Karpas-422 (cell line): ENCODE measurements around the gene PIK3R1. TPM values are rescaled to one million over a fixed set of nuclear protein-coding genes. Genes with fewer than 3 reads are reported as not detected.

Experiments
- DNase-seq: peaks from one replicate; pipeline ENCODE4 v3.0.0-alpha.2; 2015
- H2AFZ ChIP-seq: fragments of 200-600 bp; sonication (generic); 2 replicates; pipeline ENCODE4 v1.6.1; 2014; ENCODE audit warnings: antibody characterized with exemption, low read length, mixed read lengths
- H3K27ac ChIP-seq: fragments of 200-600 bp; sonication (generic); 2 replicates; pipeline ENCODE4 v1.5.1; 2014; ENCODE audit warnings: mild to moderate bottlenecking, low read length, moderate library complexity
- H3K27me3 ChIP-seq: fragments of 200-600 bp; sonication (generic); 2 replicates; pipeline ENCODE4 v1.6.1; 2014; ENCODE audit warnings: low read length, mixed read lengths
- H3K36me3 ChIP-seq: fragments of 200-600 bp; sonication (generic); 2 replicates; pipeline ENCODE4 v1.6.1; 2014; ENCODE audit warnings: low read length, mixed read lengths; ENCODE audit not compliant: insufficient read depth
- H3K4me1 ChIP-seq: fragments of 200-600 bp; sonication (generic); 2 replicates; pipeline ENCODE4 v1.6.1; 2014; ENCODE audit warnings: mild to moderate bottlenecking, low read length, mixed read lengths
- H3K4me2 ChIP-seq: fragments of 200-600 bp; sonication (generic); 2 replicates; pipeline ENCODE4 v1.6.1; 2014; ENCODE audit warnings: low read length, low read depth, mild to moderate bottlenecking; ENCODE audit not compliant: poor library complexity, severe bottlenecking
- H3K4me3 ChIP-seq: fragments of 200-600 bp; sonication (generic); 2 replicates; pipeline ENCODE4 v1.5.1; 2014; ENCODE audit warnings: mild to moderate bottlenecking, antibody characterized with exemption, low read length, mixed read lengths
- H3K79me2 ChIP-seq: fragments of 200-600 bp; sonication (generic); 2 replicates; pipeline ENCODE4 v1.6.1; 2014; ENCODE audit warnings: mild to moderate bottlenecking, low read length, mixed read lengths
- H3K9ac ChIP-seq: fragments of 200-600 bp; sonication (generic); 2 replicates; pipeline ENCODE4 v1.6.0; 2014; ENCODE audit warnings: low read length
- H3K9me2 ChIP-seq: fragments of 200-600 bp; sonication (generic), shearing (Covaris generic); replicated peaks from 2 replicates; pipeline ENCODE4 v1.6.0; 2014; ENCODE audit warnings: mild to moderate bottlenecking, low read length, moderate library complexity; ENCODE audit not compliant: insufficient read depth
- H3K9me3 ChIP-seq: fragments of 300-700, 200-600 bp; sonication (generic); 2 replicates; pipeline ENCODE4 v1.6.1; 2014; ENCODE audit warnings: low read length, mixed read lengths
- H4K20me1 ChIP-seq: fragments of 200-600 bp; sonication (generic); 2 replicates; pipeline ENCODE4 v1.6.1; 2014; ENCODE audit warnings: mild to moderate bottlenecking, antibody characterized with exemption, low read length, low read depth; ENCODE audit not compliant: insufficient read depth
- total RNA-seq: library from RNA; depleted of rRNA; stranded (reverse); fragments of >200 nt; shearing (Covaris generic); gene quantifications from 2 replicates; pipeline ENCODE4 v1.2.3, GENCODE V29; 2014; ENCODE audit warnings: low replicate concordance

PIK3R1 gene
- total RNA-seq, 1 experiment from 2014 or later, result 24.0 TPM

DNA sequence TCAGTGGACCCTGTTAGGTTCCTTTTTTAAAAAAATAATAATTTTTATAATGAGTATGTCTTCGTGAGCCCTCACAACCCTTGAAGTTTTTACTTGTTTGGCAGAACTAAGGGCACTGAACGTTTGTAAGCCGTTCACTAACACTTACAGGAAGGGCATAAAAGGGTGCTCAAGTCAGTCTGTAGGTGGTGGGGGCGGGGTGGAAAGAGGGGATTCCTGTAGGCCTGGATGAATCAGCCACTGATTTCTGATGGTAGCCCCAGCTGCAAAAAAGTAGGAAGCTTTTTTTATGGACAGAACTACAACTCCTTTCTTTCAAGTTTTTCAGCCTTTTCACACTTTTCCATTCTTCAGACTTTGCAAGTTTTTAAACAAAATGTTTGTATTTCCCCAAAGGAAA, 35.8 kb downstream of the PIK3R1 start:
- H3K4me1 ChIP-seq, result no peaks in the 10 kb centered on the region
- no peak overlapping the region for H3K9ac ChIP-seq
- H3K9me3 ChIP-seq, result no peaks in the 10 kb centered on the region
- H4K20me1 ChIP-seq, result peaks cover 9% of the 10 kb centered on the region; the same call in 1 of the 2 replicates
- H3K27ac ChIP-seq, result no peak overlapping the region
- H3K9me2 ChIP-seq, result no peaks in the 10 kb centered on the region
- H3K79me2 ChIP-seq, result peaks cover 87% of the 10 kb centered on the region
- H3K36me3 ChIP-seq, result no peaks in the 10 kb centered on the region
- no peak overlapping the region for H3K4me2 ChIP-seq
- DNase-seq, result no peak
- H2AFZ ChIP-seq, result no peak overlapping the region
- H3K27me3 ChIP-seq, result no peaks in the 10 kb centered on the region
- no peak overlapping the region for H3K4me3 ChIP-seq

DNA sequence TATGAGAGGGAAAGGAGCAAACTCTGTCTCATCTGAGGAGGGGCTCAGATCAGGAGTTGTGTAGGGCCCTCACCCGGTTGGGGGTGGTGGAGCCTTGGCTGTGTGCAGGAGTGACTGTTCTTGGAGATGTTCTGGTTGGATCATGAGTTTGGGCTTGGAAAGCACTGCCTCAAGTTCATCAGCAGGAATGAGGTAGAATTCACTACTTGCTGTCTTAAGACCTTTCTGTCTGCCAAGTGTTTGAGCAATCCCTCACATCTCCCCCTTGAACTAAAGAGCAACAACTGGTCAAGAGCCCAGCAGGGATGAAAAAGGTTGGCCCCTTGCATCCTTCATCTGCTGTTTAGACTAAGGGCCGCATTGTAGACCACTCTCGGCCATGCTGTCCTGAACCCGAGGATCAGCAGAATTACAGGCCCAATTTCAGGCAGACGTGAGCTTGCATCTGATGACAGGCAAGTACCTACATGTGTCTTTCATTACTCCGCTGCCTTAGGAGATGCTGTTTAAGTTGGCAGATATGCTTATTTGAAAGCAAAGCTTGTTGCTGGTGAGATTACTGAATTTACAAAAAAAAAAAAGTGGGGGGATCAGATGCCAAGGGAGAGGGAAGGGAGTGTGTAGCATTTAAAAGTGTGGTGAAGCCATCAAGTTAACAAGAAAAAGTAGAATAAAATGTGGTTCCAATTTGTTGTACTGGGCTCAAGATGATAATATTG, 36.4 kb downstream of the PIK3R1 start:
- Histone ChIP-seq H3K9me3 (no peaks in the 10 kb centered on the region), H3K4me2 (no peak overlapping the region), H3K27me3 (no peaks in the 10 kb centered on the region), H3K79me2 (peaks cover 90% of the 10 kb centered on the region), H3K4me3 (no peak overlapping the region), H3K36me3 (no peaks in the 10 kb centered on the region), H3K27ac (no peak overlapping the region), H4K20me1 (peaks cover 9% of the 10 kb centered on the region; the same call in 1 of the 2 replicates), H3K4me1 (no peaks in the 10 kb centered on the region), H3K9ac (no peak overlapping the region), H3K9me2 (no peaks in the 10 kb centered on the region), H2AFZ (no peak overlapping the region)
- no peak for DNase-seq

DNA sequence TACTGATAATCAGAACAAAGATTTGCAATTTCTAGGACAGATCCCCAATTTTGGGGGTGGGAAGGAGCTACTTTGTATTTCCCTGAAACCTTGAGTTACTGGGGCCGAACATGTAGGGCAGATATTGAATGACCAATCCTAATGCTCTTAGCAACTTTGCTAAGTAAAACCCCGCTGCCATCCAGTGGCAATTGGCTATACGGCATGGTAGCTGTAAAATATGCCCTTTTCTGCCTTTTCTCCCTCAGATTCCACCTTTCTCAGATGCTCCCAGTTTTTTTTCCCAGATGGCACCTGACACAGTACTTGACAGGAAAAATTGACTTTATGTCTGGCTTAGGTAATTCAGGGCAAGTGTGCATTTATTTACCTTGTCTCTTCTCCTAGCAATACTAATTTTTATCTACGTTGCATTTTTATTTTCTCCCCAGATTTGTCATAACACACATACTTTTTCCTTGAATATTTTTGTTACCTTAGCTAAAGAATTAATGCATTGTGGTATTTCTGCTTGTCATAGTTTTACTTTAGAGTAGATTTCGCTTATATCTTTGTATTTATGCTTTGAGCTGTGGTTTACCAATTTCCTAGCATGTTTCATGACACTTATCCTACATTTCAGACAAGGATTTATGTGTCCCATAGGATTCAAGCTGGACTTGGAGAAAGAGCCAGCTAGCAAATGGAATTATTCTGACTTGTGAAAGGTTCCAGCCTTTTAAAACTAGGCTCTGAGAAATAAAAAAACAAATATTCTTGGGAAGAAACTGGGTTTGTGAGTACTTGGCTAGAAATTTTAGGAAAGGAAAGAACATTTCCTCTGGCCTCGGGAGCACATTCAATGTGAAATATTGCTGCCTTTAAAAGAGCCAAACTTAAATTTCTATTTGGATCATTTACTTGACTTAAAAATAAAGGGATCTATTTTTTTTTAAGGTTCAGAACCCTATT, 37.4 kb downstream of the PIK3R1 start:
- DNase-seq, result peak; percentile 72
- Histone ChIP-seq H3K36me3 (no peaks in the 10 kb centered on the region), H3K9me2 (no peaks in the 10 kb centered on the region), H3K9ac (no peak overlapping the region), H3K4me2 (no peak overlapping the region), H3K27me3 (no peaks in the 10 kb centered on the region), H3K4me3 (no peak overlapping the region), H3K79me2 (peaks cover 90% of the 10 kb centered on the region), H2AFZ (no peak overlapping the region), H3K4me1 (no peaks in the 10 kb centered on the region), H3K9me3 (no peaks in the 10 kb centered on the region), H4K20me1 (peaks cover 9% of the 10 kb centered on the region; the same call in 1 of the 2 replicates), H3K27ac (no peak overlapping the region)

DNA sequence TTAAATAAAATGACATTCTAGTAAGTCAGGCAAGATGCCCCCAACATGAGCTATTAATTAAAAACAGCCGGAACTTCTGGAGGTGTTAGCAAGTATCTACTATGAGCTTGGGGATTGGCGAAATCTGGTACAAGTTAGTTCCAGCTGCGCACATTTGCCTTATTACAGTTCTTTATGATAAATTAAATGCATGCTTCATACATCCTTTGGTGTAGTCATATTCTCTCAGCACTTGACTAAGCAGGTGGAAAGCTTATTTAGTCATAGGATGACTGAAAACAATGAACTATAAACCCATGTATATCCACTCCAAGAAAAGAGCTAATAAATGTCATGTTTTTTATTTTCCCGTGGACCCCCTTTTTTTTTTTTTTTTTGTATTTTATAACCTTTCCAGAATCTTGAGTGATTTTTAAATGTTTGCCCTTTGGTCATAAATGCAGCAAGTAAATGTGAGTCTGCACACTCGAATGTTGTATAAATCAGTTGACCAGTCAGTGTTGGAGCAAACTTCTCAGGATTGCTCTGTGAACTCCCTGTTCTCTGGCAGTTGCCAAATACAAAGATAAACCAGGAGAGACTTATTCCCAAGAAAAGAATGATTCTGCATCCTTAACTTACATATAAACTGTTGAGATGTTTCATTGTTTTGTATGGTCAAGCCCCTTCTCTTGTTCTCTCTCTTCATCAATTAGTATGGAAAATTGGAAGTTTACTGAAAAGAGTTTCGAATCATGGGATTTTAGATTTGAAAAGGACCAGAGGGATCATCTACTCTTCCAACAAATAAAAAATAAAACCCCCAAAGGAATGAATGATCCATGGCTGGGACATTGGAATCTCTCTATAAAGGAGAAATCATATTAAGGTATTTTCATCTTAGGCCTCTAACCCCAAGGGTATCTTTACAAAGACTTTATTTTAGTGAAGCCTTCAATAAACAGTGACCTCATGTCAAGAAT, 38.3 kb downstream of the PIK3R1 start:
- no peaks in the 10 kb centered on the region for H3K4me1 ChIP-seq
- no peak overlapping the region for H3K27ac ChIP-seq
- H3K9me2 ChIP-seq, result no peaks in the 10 kb centered on the region
- DNase-seq, result no peak
- H3K79me2 ChIP-seq, result peaks cover 89% of the 10 kb centered on the region
- no peaks in the 10 kb centered on the region for H3K27me3 ChIP-seq
- no peaks in the 10 kb centered on the region for H3K36me3 ChIP-seq
- H4K20me1 ChIP-seq, result peaks cover 6% of the 10 kb centered on the region; the same call in 1 of the 2 replicates
- H3K4me2 ChIP-seq, result no peak overlapping the region
- no peak overlapping the region for H3K4me3 ChIP-seq
- no peaks in the 10 kb centered on the region for H3K9me3 ChIP-seq
- H2AFZ ChIP-seq, result no peak overlapping the region
- no peak overlapping the region for H3K9ac ChIP-seq

DNA sequence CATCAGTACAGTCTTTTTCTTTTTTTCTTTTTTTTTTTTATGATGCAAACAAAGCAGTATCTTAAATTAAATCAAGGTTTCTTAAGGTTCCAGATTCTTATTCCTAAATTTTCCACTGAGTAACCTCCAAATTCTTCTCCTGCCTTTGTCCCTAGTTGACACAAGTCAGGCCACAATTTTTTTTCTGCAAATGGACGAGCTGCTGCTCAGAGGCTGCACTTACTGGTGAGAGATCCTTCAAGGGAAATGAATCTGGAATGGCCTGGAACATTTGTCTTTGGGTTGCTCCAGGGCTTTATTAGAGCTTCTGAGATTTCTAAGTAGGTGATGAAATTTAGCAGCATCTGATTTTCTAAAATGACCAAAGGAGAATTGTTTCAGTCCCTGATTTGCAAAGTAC, 39.3 kb downstream of the PIK3R1 start:
- no peaks in the 10 kb centered on the region for H3K9me3 ChIP-seq
- no peak for DNase-seq
- no peaks in the 10 kb centered on the region for H3K9me2 ChIP-seq
- H2AFZ ChIP-seq, result no peak overlapping the region
- no peak overlapping the region for H3K27ac ChIP-seq
- no peaks in the 10 kb centered on the region for H3K27me3 ChIP-seq
- H3K4me2 ChIP-seq, result no peak overlapping the region
- no peaks in the 10 kb centered on the region for H3K36me3 ChIP-seq
- H3K79me2 ChIP-seq, result peaks cover 89% of the 10 kb centered on the region
- no peaks in the 10 kb centered on the region for H3K4me1 ChIP-seq
- H3K4me3 ChIP-seq, result no peak overlapping the region
- no peak overlapping the region for H3K9ac ChIP-seq
- H4K20me1 ChIP-seq, result peaks cover 6% of the 10 kb centered on the region; the same call in 1 of the 2 replicates

DNA sequence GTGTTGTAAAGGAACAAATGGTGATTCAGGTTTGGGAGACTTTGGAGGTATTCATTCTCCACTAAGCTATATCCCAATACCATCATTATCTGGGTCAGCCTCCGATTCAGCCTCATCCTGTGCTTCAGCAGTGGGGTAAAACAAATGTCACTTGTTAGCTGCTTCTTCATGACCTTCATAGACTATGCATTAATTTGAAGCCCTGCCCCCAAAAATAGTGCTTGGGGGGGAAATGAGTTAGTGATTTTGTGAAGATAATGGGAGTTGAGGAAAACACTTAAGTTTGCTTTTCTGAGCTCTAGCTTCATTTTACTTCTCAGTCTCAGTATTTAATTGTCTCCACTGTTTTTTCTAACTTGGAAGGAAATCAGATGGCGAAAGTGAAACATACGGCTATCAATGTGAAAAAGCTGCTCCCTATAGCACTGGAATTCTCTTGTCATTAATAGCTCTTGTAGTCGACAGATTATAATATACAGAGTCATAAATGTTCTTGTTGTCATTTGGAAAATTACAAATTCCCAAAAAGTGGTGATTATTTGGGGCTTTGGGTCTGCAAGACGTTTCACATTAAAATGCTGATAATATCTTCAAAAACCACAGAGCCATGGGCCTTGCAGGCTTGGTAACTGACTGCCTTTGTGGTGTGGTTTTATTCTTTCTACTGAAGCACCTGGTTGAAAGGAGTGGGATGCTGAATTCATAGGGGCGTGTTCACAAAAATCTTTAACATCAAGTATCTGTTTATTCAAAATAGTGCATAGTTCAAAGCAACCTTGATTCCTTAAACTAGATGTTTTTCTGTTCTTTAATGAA, 40.0 kb downstream of the PIK3R1 start:
- DNase-seq, result no peak
- H3K4me1 ChIP-seq, result no peaks in the 10 kb centered on the region
- H3K79me2 ChIP-seq, result peaks cover 91% of the 10 kb centered on the region
- no peaks in the 10 kb centered on the region for H3K27me3 ChIP-seq
- no peak overlapping the region for H3K9ac ChIP-seq
- no peak overlapping the region for H3K4me3 ChIP-seq
- no peak overlapping the region for H3K4me2 ChIP-seq
- H3K9me3 ChIP-seq, result no peaks in the 10 kb centered on the region
- peaks cover 6% of the 10 kb centered on the region; the same call in 1 of the 2 replicates for H4K20me1 ChIP-seq
- H3K9me2 ChIP-seq, result no peaks in the 10 kb centered on the region
- H3K27ac ChIP-seq, result no peak overlapping the region
- no peak overlapping the region for H2AFZ ChIP-seq
- no peaks in the 10 kb centered on the region for H3K36me3 ChIP-seq

DNA sequence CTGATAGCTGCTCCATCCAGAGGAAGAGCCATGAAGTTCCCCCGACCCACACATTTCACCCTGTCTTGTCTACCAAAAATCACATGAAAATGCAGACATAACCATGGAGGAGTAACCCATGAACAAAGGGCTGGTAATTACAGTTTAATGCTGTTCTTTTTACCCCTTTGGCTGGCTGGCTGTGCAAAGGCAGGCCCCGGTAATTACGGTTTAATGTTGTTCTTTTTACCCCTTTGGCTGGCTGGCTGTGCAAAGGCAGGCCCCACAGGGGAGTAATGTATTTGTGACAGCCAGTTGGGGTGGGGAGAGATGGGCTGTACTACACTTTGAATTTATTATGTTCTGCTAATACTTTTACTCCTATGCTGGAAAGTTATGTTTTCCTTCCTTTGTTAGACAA, 41.7 kb downstream of the PIK3R1 start:
- H3K9ac ChIP-seq, result no peak overlapping the region
- H3K27me3 ChIP-seq, result no peaks in the 10 kb centered on the region
- peaks cover 9% of the 10 kb centered on the region; the same call in 1 of the 2 replicates for H4K20me1 ChIP-seq
- no peak overlapping the region for H3K4me2 ChIP-seq
- no peak overlapping the region for H2AFZ ChIP-seq
- H3K4me3 ChIP-seq, result no peak overlapping the region
- H3K9me3 ChIP-seq, result no peaks in the 10 kb centered on the region
- no peaks in the 10 kb centered on the region for H3K9me2 ChIP-seq
- H3K79me2 ChIP-seq, result peaks cover 84% of the 10 kb centered on the region
- H3K4me1 ChIP-seq, result no peaks in the 10 kb centered on the region
- H3K27ac ChIP-seq, result no peak overlapping the region
- H3K36me3 ChIP-seq, result no peaks in the 10 kb centered on the region
- no peak for DNase-seq
